GM08714 (cell line): ENCODE measurements around the gene EIF1B.

Experiments used
- H3K4me3 ChIP-seq: fragments of 200-500 bp; sonication (Bioruptor generic); 2 replicates; pipeline ENCODE4 v1.5.1; 2014; ENCODE audit warnings: mild to moderate bottlenecking, low read length, inconsistent platforms
- ZNF274 ChIP-seq: IDR thresholded peaks from 2 replicates; pipeline ENCODE4 v1.6.1; 2012; ENCODE audit warnings: mild to moderate bottlenecking, low read depth, low read length

The EIF1B gene

DNA sequence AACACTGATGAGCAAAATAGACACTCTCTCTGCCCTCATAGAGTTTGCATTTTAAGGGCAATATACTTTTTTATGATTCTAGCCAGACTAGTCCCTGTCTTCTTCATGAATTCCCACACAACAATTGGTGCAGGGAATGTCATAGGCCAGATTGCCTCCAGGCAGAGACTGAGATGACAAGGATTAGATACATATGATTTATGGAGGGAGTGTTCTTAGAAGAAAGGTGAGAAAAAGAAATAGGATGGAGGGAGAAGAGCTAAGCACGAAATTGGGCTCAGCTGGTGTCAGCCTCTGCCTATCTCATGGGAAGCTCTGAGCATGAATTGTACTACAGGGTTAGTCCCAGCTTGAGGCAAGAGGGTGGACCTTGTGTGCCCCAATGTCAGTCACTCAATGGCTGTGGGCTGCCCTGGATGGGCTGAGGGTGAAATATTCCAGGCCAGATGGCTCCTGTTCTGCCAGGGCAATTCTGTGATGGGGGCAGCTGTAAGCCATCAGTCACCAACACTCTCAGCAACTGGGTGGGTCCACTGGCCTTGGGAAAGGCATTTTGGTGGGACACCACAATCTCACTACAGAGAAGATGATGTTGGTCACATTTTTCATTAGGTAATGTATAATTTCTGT lies 31.1 kb downstream of the EIF1B start:
- no peak for TF ChIP-seq ZNF274
- H3K4me3 ChIP-seq: no peak overlapping the region

GRCh38 chr3:40341671-40342070 lies 32.2 kb downstream of the EIF1B start:
- H3K4me3 ChIP-seq: no peak overlapping the region
- TF ChIP-seq ZNF274: no peak

GRCh38 chr3:40350529-40350928 lies 41.0 kb downstream of the EIF1B start:
- no peak for TF ChIP-seq ZNF274
- H3K4me3 ChIP-seq: no peak overlapping the region

DNA sequence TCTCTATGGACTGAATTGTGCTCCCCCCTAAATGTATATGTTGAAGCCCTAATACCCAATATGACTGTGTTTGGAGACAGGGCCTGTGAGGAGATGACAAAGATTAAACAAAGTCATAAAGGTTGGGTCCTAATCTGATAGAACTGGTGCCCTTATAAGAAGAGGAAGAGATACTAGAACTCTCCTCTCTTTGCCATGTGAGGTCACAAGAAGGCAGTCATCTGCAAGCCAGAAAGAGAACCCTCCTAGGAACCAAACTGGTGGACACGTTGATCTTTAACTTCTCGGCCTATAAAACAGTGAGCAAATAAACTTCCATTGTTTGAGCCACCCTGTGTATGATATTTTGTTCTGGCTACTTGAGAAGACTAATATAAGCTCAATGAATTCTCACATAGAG lies 45.9 kb downstream of the EIF1B start:
- no peak for TF ChIP-seq ZNF274
- H3K4me3 ChIP-seq: no peak overlapping the region

- no peak overlapping the region for H3K4me3 ChIP-seq
- TF ChIP-seq ZNF274: no peak
Measured at GRCh38 chr3:40358454-40358853, 48.9 kb downstream of the EIF1B start.
